Ascending aorta (tissue), 2 donors: ENCODE data around the gene LGALS9B. TPM values are rescaled to one million over a fixed set of nuclear protein-coding genes. Genes with fewer than 3 reads are reported as not detected.
"Not testable (repeated sequence)": the region's sequence is repeated elsewhere in the genome, so short reads cannot be mapped to it uniquely, and the experiment has no call there.

Experiments
- DNase-seq, 2 donors: peaks; one replicate each; pipeline ENCODE4 v3.0.0-alpha.2; 2019; ENCODE audit warnings: low spot score in 2 of 2
- H3K27ac ChIP-seq, 2 donors: fragments of 200-600 bp; sonication (generic); one replicate each; pipeline ENCODE4 v1.5.1; 2016 to 2017; ENCODE audit warnings: mild to moderate bottlenecking in 1 of 2
- H3K27me3 ChIP-seq: fragments of 200-600 bp; sonication (generic); one replicate; pipeline ENCODE4 v1.5.1; 2017
- H3K36me3 ChIP-seq, 2 donors: fragments of 200-600 bp; sonication (generic); one replicate each; pipeline ENCODE4 v1.5.1; 2016
- H3K4me1 ChIP-seq, 2 donors: fragments of 200-600 bp; sonication (generic); one replicate each; pipeline ENCODE4 v1.5.1; 2016 to 2017; ENCODE audit warnings: mild to moderate bottlenecking in 1 of 2
- H3K4me3 ChIP-seq, 2 donors: fragments of 200-600 bp; sonication (generic); one replicate each; pipeline ENCODE4 v1.5.1; 2016 to 2017; ENCODE audit warnings: mild to moderate bottlenecking in 1 of 2
- H3K9me3 ChIP-seq, 2 donors: fragments of 200-600 bp; sonication (generic); one replicate each; pipeline ENCODE4 v1.5.1; 2016
- intact Hi-C: fragments of 100-400 bp; cut with DNase I; formaldehyde crosslinking; loops from one replicate; pipeline ENCODE4 v1.15.1; 2023
- total RNA-seq: library from RNA; depleted of rRNA; stranded (reverse); fragments of >200 nt; gene quantifications from one replicate; pipeline ENCODE4 v1.1.0, GENCODE V29; 2016

LGALS9B gene
- total RNA-seq, 1 donor from 2014 or later = not detected

GRCh38 chr17:20416381-20416911, 50.9 kb downstream of the LGALS9B start:
- H3K36me3 ChIP-seq, intact Hi-C loops, H3K9me3 ChIP-seq, H3K4me1 ChIP-seq, DNase-seq, H3K27ac ChIP-seq, H3K27me3 ChIP-seq, H3K4me3 ChIP-seq: not testable (repeated sequence)

DNA sequence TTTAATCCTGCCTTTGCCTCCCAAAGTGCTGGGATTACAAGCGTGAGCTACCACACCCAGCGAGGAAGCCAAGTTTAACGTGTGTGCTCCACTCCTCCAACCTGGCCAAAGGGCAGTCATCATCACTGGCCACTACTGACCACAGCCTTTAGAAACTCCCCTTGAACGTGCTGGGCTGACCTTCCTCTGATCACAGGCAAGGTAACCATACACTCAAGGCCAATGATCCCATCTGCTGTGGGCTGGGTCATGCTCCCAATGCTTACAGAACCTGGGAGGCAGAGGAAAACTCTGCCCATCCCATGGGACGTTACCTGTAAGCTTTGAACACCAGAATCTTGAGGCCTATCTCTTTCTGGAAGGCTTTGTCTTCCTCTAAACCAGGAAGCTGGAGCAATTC, 51.9 kb downstream of the LGALS9B start:
- H3K36me3 ChIP-seq, H3K9me3 ChIP-seq, H3K4me1 ChIP-seq, H3K27ac ChIP-seq, H3K27me3 ChIP-seq, DNase-seq, H3K4me3 ChIP-seq, intact Hi-C loops: not testable (repeated sequence)

DNA sequence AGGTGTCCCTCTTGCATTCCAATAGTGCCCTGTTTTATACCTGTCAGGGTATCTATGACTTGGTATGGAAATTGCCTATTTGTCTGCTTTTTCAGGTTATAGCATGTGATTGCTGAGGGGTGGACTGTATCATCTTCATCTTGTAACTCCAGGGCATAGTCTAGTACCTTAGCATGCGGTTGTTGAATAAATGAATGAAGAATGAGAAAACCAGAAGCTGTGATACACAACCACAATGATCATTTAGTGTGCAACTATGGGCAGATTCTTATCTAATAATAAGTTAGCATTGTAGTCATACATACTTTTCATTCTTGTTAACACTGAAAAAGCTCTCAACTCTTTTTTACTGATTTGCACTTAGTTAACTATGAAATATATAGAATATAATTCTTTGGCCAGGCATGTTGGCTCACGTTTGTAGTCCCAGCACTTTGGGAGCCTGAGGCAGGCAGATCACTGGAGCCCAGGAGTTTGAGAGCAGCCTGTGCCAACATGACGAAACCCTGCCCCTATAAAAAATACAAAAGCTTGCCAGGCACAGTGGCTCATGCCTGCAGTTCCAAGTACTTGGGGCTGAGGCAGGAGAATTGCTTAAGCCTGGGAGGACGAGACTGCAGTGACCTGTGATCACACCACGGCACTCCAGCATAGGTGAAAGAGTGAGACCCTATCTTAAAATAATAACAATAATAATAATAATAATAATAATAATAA, 65.9 kb downstream of the LGALS9B start:
- H3K4me1 ChIP-seq, intact Hi-C loops, H3K9me3 ChIP-seq, H3K36me3 ChIP-seq, H3K4me3 ChIP-seq, H3K27ac ChIP-seq, H3K27me3 ChIP-seq, DNase-seq: not testable (repeated sequence)

DNA sequence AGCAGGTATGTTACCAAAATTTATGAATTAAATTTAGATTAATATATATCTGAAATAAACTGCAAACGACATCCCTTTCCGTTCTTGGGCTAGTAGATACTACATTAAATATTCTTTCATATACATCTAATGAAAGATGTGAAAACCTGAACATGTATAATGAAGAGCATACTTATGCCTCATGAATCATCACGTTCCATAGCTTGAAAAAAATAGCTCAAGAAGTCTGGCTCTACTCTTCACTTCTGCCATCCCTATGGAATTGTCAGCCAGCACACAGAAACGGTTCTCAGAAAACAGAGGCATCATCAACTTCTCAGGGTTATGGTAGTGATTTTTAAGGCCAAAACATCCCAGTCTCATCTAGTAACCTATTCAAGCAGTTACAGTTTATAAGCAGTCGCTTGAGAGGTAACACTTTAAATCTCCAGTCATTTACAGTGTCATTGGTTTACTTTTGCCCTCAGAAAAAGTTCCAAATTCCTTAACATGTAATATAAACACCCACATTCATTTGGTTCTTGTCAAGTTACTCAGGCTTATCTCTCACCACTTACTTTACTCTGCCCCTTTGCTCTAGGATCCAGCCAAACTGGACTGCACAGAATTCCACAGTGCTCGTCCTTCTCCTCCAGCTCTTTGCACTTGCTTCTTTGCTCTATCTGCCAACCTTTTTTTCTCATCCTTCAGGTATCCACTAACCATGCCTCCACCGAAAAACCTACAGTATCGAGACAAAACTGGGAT, 66.6 kb downstream of the LGALS9B start:
- not testable (repeated sequence) for DNase-seq

More for the DNA sequence above, 66.6 kb downstream of the LGALS9B start:
- H3K36me3 ChIP-seq, H3K9me3 ChIP-seq, H3K27me3 ChIP-seq, H3K27ac ChIP-seq, H3K4me3 ChIP-seq, H3K4me1 ChIP-seq, intact Hi-C loops: not testable (repeated sequence)

Other genes with a start within 250 kb of the LGALS9B start
- gene CDRT15L2, start 112.2 kb upstream of the LGALS9B start, total RNA-seq = not detected